Endothelial cell of umbilical vein (primary cell): ENCODE results near the gene TM4SF18.

Source experiments
- CTCF ChIP-seq, 2 donors: IDR thresholded peaks; 1 replicate in 1 of 2; 2 replicates in 1 of 2; pipeline ENCODE4 v1.5.1; 2011; ENCODE audit warnings: low read length in 2 of 2, mild to moderate bottlenecking in 2 of 2, moderate library complexity in 2 of 2, control low read depth in 1 of 2, inconsistent platforms in 1 of 2, low read depth in 1 of 2; ENCODE audit not compliant: insufficient read depth in 1 of 2; ENCODE audit errors: extremely low read depth in 1 of 2
- POLR2A ChIP-seq: IDR thresholded peaks from 2 replicates; pipeline ENCODE4 v1.6.1; 2012; ENCODE audit warnings: low read depth, mild to moderate bottlenecking, control low read depth, low read length

DNA sequence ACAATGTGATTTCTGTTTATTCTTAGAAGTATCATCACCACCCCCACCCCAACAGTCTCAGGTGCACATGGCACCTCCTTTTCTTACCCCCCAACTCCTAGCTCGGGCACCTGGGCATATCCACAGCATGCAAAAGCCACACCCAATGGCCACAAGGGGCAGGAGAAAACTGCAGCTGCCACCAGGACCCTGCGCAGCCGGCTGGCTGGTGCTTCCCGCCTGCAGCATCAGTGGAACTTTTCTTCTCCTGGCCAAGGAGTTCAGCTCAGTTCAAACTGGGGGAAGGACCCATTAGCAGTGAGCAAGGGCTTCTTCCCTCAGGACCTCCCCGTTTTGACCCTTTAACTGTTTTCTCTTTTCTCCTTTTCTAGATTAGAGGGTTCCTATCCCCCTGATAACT, 44.8 kb downstream of the TM4SF18 start:
- TF ChIP-seq CTCF (IDR thresholded peaks at IDR 0.05; ENCODE audit: extremely low read depth in 1 of 2, insufficient read depth in 1 of 2, low read depth in 1 of 2, low read length in 2 of 2) (no peak), POLR2A (no peak)
